ENCODE data around the gene MEGF6. TPM values are rescaled to one million over a fixed set of nuclear protein-coding genes. Genes with fewer than 3 reads are reported as not detected.

Gene MEGF6
- total RNA-seq, 1 experiment from 2014 or later = 21.3 TPM

DNA sequence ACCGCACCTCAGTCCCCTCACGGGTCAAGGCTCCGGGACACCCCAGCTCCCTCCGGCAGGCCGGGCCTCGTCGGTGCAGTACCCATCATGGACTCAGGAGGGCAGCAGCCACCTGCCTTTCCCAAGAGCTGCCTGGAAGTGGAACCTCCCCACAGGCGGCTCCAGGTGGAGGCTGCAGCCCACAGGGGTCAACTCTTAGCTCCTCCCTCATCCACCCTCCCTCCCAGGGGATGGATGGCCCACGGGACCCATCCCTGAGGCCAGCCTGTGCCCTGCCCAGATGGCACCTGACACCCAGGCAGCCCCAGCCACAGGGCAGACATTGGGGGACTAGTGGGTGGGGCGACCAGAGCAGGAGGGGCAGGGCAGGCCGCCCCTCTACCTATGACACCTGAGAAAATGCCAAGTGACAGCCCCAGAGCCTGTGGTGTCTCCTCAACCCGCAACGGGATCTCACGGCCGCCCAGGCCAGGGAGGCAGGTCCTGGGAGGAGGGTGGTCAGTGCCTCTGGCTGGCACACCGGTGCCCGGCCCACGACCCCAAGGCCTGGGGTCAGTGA is 158.0 kb downstream of the MEGF6 start:
- Histone ChIP-seq H2AK5ac (ENCODE audit: insufficient read length, low read length) (no peak overlapping the region), H4K5ac (ENCODE audit: insufficient read length, low read depth, low read length) (no peak overlapping the region), H3T11ph (ENCODE audit: low read length) (no peak overlapping the region), H4K20me1 (ENCODE audit: control insufficient read depth, insufficient read depth, insufficient read length) (no peaks in the 10 kb centered on the region), H4K91ac (ENCODE audit: insufficient read length, low read depth, low read length) (no peak overlapping the region), H2AFZ (ENCODE audit: low read length) (no peak overlapping the region), H4K8ac (replicated peaks; ENCODE audit: insufficient read length, low read depth, low read length) (no peak overlapping the region), H3K27ac (ENCODE audit: insufficient read length, low read depth, low read length) (no peak overlapping the region), H3K18ac (ENCODE audit: insufficient read length, low read depth, low read length) (no peak overlapping the region), H3K9ac (ENCODE audit: extremely low read depth, insufficient read length, low read length) (no peak overlapping the region), H3K9me3 (ENCODE audit: control insufficient read depth, low read depth, low read length) (no peaks in the 10 kb centered on the region), H3K23ac (ENCODE audit: insufficient read length, low read depth, low read length) (no peak overlapping the region), H3K4me1 (ENCODE audit: insufficient read depth, low read length) (no peaks in the 10 kb centered on the region), H3K23me2 (ENCODE audit: insufficient read length, low read depth, low read length, poor library complexity, severe bottlenecking) (peaks cover 3% of the 10 kb centered on the region), H3K79me1 (ENCODE audit: insufficient read depth, low read depth, low read length, poor library complexity, severe bottlenecking) (peaks cover 7% of the 10 kb centered on the region), H3K27me3 (ENCODE audit: insufficient read depth, low read length) (no peaks in the 10 kb centered on the region), H2BK15ac (ENCODE audit: low read depth, low read length) (no peak overlapping the region), H2BK12ac (ENCODE audit: insufficient read length, low read depth, low read length) (no peak overlapping the region), H2BK5ac (ENCODE audit: insufficient read length, low read length) (no peak overlapping the region), H3K4ac (ENCODE audit: low read depth, low read length) (no peak overlapping the region), H3K79me2 (ENCODE audit: insufficient read depth, low read length) (no peaks in the 10 kb centered on the region; the same call in 1 of the 2 replicates), H3K4me2 (ENCODE audit: insufficient read depth, insufficient read length, low read length) (no peak overlapping the region), H2BK120ac (ENCODE audit: low read depth, low read length, poor library complexity, severe bottlenecking) (no peak overlapping the region), H3K56ac (ENCODE audit: insufficient read length, low read depth, low read length) (no peak overlapping the region), H3K14ac (ENCODE audit: insufficient read depth, low read length) (no peak overlapping the region), H2BK20ac (ENCODE audit: low read depth, low read length, poor library complexity, severe bottlenecking) (no peak overlapping the region)
- peak overlapping the region in 1 of 2 experiments; percentile 31; a peak in 3 of 5 replicates for H3K4me3 Mint-ChIP-seq
- peak; percentile 92 for DNase-seq
- H3K27ac Mint-ChIP-seq = 0 out of 7 replicates have a peak overlapping the region, but pooled peaks of 1 of the 3 experiments have one; percentile 49
- TF ChIP-seq, protein P1, sequence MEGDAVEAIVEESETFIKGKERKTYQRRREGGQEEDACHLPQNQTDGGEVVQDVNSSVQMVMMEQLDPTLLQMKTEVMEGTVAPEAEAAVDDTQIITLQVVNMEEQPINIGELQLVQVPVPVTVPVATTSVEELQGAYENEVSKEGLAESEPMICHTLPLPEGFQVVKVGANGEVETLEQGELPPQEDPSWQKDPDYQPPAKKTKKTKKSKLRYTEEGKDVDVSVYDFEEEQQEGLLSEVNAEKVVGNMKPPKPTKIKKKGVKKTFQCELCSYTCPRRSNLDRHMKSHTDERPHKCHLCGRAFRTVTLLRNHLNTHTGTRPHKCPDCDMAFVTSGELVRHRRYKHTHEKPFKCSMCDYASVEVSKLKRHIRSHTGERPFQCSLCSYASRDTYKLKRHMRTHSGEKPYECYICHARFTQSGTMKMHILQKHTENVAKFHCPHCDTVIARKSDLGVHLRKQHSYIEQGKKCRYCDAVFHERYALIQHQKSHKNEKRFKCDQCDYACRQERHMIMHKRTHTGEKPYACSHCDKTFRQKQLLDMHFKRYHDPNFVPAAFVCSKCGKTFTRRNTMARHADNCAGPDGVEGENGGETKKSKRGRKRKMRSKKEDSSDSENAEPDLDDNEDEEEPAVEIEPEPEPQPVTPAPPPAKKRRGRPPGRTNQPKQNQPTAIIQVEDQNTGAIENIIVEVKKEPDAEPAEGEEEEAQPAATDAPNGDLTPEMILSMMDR (conservative IDR thresholded peaks at IDR 0.05) = peak; percentile 96
- H3K27me3 Mint-ChIP-seq (ENCODE audit: low read depth) = peaks cover 13% of the 10 kb centered on the region
- H3K4me1 Mint-ChIP-seq = peaks cover 9 to 19% of the 10 kb centered on the region in 2 experiments
- H3K9me3 Mint-ChIP-seq = peaks cover 0 to 4% of the 10 kb centered on the region in 2 experiments; a peak in 2 of 5 replicates
- WGBS (ENCODE audit: extremely low coverage, insufficient read length, low lambda C conversion rate) = no CpG with 5 or more reads among the region's 18 CpGs
- peaks cover 0 to 6% (median 5%) of the 10 kb centered on the region in 3 experiments; a peak in 4 of 7 replicates for H3K36me3 Mint-ChIP-seq (ENCODE audit: insufficient read depth in 1 of 3, low read depth in 3 of 3)
